ENCODE data around the gene DGKI.

The DGKI gene

GRCh38 chr7:137590071-137590755 is 256.6 kb downstream of the DGKI start:
- no peak for DNase-seq

- no peak for DNase-seq
These were observed 259.4 kb downstream of the DGKI start for GRCh38 chr7:137587326-137587725.

GRCh38 chr7:137585591-137585990 is 261.2 kb downstream of the DGKI start:
- DNase-seq = no peak

- DNase-seq = no peak
These were observed 263.6 kb downstream of the DGKI start for GRCh38 chr7:137583172-137583571.

GRCh38 chr7:137579913-137580640 is 266.7 kb downstream of the DGKI start:
- DNase-seq = no peak

- DNase-seq = no peak
These were observed 268.2 kb downstream of the DGKI start for GRCh38 chr7:137578541-137578940.

GRCh38 chr7:137577184-137577583 is 269.6 kb downstream of the DGKI start:
- DNase-seq = no peak

GRCh38 chr7:137576481-137576880 is 270.3 kb downstream of the DGKI start:
- no peak for DNase-seq

- DNase-seq = no peak
These were observed 272.0 kb downstream of the DGKI start for GRCh38 chr7:137574812-137575211.

GRCh38 chr7:137572056-137572784 is 274.6 kb downstream of the DGKI start:
- DNase-seq = no peak

- DNase-seq = no peak
These were observed 282.1 kb downstream of the DGKI start for GRCh38 chr7:137564677-137565076.

- DNase-seq = no peak
These were observed 282.8 kb downstream of the DGKI start for GRCh38 chr7:137563981-137564380.

GRCh38 chr7:137547485-137547884 is 299.3 kb downstream of the DGKI start:
- DNase-seq = no peak

- no peak for DNase-seq
These were observed 300.1 kb downstream of the DGKI start for GRCh38 chr7:137546671-137547070.

- no peak for DNase-seq
These were observed 300.8 kb downstream of the DGKI start for GRCh38 chr7:137546009-137546408.

- no peak for DNase-seq
These were observed 301.6 kb downstream of the DGKI start for GRCh38 chr7:137545059-137545716.

- no peak for DNase-seq
These were observed 302.2 kb downstream of the DGKI start for GRCh38 chr7:137544453-137545058.

GRCh38 chr7:137539111-137539715 is 307.6 kb downstream of the DGKI start:
- DNase-seq = no peak

- no peak for DNase-seq
These were observed 308.4 kb downstream of the DGKI start for GRCh38 chr7:137538361-137538762.

GRCh38 chr7:137535579-137535978 is 311.2 kb downstream of the DGKI start:
- DNase-seq = no peak

GRCh38 chr7:137531671-137532070 is 315.1 kb downstream of the DGKI start:
- no peak for DNase-seq

- no peak for DNase-seq
These were observed 319.1 kb downstream of the DGKI start for GRCh38 chr7:137527634-137528033.

Measured in right forelimb (tissue), 1 donor.